ENCODE data around the gene UQCRHL.

DNA sequence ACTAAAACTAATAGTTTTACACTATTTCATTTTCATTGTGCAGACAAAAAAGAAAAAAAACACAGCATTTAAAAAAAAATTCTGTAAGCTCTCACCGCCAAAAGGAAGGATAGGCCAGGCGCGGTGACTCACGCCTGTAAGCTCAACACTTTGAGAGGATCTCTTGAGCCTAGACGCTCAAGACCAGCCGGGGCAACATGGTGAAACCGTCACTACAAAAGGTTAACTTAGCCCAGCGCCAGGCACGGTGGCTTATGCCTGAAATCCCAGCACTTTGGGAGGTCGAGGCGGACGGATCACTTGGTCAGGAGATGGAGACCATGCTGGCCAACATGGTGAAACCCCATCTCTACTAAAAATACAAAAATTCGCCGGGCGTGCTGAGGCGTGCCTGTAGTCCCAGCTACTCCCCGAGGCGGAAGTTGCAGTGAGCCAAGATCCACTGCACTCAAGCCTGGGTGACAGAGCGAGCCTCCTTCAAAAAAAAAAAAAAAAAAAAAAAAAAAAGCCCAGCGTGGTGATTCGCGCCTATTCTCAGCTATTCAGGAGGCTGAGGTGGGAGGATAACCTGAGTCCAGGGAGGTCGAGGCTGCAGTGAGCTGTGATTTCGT is 25.7 kb upstream of the UQCRHL start:
- TF ChIP-seq MAZ (IDR thresholded peaks at IDR 0.05; ENCODE audit: borderline replicate concordance, low read depth, low read length), result no peak
- no peak for TF ChIP-seq POLR2A (IDR thresholded peaks at IDR 0.05; ENCODE audit: low read depth, low read length)
- TF ChIP-seq, protein P1, sequence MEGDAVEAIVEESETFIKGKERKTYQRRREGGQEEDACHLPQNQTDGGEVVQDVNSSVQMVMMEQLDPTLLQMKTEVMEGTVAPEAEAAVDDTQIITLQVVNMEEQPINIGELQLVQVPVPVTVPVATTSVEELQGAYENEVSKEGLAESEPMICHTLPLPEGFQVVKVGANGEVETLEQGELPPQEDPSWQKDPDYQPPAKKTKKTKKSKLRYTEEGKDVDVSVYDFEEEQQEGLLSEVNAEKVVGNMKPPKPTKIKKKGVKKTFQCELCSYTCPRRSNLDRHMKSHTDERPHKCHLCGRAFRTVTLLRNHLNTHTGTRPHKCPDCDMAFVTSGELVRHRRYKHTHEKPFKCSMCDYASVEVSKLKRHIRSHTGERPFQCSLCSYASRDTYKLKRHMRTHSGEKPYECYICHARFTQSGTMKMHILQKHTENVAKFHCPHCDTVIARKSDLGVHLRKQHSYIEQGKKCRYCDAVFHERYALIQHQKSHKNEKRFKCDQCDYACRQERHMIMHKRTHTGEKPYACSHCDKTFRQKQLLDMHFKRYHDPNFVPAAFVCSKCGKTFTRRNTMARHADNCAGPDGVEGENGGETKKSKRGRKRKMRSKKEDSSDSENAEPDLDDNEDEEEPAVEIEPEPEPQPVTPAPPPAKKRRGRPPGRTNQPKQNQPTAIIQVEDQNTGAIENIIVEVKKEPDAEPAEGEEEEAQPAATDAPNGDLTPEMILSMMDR (conservative IDR thresholded peaks at IDR 0.05; ENCODE audit: low read depth, low read length), result no peak
- no peak for TF ChIP-seq CHD1 (IDR thresholded peaks at IDR 0.05; ENCODE audit: low read depth, low read length)
- TF ChIP-seq, protein P2, sequence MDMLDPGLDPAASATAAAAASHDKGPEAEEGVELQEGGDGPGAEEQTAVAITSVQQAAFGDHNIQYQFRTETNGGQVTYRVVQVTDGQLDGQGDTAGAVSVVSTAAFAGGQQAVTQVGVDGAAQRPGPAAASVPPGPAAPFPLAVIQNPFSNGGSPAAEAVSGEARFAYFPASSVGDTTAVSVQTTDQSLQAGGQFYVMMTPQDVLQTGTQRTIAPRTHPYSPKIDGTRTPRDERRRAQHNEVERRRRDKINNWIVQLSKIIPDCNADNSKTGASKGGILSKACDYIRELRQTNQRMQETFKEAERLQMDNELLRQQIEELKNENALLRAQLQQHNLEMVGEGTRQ (IDR thresholded peaks at IDR 0.05; ENCODE audit: low read depth, low read length), result no peak
- TF ChIP-seq, protein P3, sequence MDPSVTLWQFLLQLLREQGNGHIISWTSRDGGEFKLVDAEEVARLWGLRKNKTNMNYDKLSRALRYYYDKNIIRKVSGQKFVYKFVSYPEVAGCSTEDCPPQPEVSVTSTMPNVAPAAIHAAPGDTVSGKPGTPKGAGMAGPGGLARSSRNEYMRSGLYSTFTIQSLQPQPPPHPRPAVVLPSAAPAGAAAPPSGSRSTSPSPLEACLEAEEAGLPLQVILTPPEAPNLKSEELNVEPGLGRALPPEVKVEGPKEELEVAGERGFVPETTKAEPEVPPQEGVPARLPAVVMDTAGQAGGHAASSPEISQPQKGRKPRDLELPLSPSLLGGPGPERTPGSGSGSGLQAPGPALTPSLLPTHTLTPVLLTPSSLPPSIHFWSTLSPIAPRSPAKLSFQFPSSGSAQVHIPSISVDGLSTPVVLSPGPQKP (IDR thresholded peaks at IDR 0.05; ENCODE audit: borderline replicate concordance, low read depth, low read length), result no peak

Measured in IMR-90 (cell line).